Measurements from ENCODE around the gene EIF2A.

Gene EIF2A

GRCh38 chr3:150540991-150541390, 5.6 kb upstream of the EIF2A start:
- H3K9me3 ChIP-seq (ENCODE audit: control insufficient read depth, insufficient read depth, low read length), result no peaks in the 10 kb centered on the region
- no peaks in the 10 kb centered on the region for H3K9me2 ChIP-seq (replicated peaks; ENCODE audit: control insufficient read depth, low read length)
- no peak for TF ChIP-seq EZH2phosphoT487 (IDR thresholded peaks at IDR 0.05; ENCODE audit: borderline replicate concordance, low read length)
- TF ChIP-seq, protein P1, sequence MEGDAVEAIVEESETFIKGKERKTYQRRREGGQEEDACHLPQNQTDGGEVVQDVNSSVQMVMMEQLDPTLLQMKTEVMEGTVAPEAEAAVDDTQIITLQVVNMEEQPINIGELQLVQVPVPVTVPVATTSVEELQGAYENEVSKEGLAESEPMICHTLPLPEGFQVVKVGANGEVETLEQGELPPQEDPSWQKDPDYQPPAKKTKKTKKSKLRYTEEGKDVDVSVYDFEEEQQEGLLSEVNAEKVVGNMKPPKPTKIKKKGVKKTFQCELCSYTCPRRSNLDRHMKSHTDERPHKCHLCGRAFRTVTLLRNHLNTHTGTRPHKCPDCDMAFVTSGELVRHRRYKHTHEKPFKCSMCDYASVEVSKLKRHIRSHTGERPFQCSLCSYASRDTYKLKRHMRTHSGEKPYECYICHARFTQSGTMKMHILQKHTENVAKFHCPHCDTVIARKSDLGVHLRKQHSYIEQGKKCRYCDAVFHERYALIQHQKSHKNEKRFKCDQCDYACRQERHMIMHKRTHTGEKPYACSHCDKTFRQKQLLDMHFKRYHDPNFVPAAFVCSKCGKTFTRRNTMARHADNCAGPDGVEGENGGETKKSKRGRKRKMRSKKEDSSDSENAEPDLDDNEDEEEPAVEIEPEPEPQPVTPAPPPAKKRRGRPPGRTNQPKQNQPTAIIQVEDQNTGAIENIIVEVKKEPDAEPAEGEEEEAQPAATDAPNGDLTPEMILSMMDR (IDR thresholded peaks at IDR 0.05; ENCODE audit: low read depth, low read length, poor library complexity, severe bottlenecking), result no peak
- peaks cover 11% of the 10 kb centered on the region for H3K4me1 ChIP-seq (ENCODE audit: control insufficient read depth, low read length)
- H3K27ac ChIP-seq (ENCODE audit: low read depth, low read length), result no peak overlapping the region
- peaks cover 11% of the 10 kb centered on the region; the same call in 1 of the 2 replicates for H4K20me1 ChIP-seq (ENCODE audit: control insufficient read depth, insufficient read depth, low read depth, low read length)
- H3K4me2 ChIP-seq (ENCODE audit: low read length), result no peak overlapping the region
- H3K27me3 ChIP-seq (ENCODE audit: control insufficient read depth, low read length), result no peaks in the 10 kb centered on the region
- H3K36me3 ChIP-seq (ENCODE audit: control insufficient read depth, low read length), result peaks cover 44% of the 10 kb centered on the region
- no peak overlapping the region for H3K4me3 ChIP-seq (ENCODE audit: low read length)
- H3K79me2 ChIP-seq (ENCODE audit: control insufficient read depth, low read length), result peaks cover 36% of the 10 kb centered on the region
- H3F3A ChIP-seq (ENCODE audit: control insufficient read depth, insufficient read depth), result no peaks in the 10 kb centered on the region; the same call in 1 of the 2 replicates

DNA sequence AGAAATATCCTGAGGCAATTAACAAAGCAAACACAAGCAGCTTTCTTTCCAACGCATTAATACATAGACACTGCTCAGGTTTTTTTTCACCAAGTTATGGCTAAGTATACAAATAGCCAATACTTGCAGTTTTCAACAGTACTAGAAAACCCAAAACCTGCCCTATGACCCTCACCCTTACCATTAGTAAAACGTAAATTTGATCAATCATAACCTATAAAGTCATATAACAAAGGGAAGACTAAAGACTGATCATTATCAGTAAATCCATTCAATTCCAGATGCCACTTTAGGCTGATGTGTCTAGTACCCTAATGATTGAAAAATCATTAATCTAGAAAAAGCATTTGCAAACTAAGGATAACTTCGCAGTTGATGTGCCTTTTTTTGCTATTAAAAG, 3.5 kb upstream of the EIF2A start:
- Histone ChIP-seq H3K27ac (ENCODE audit: low read depth, low read length) (no peak overlapping the region), H4K20me1 (ENCODE audit: control insufficient read depth, insufficient read depth, low read depth, low read length) (peaks cover 11% of the 10 kb centered on the region; the same call in 1 of the 2 replicates), H3K27me3 (ENCODE audit: control insufficient read depth, low read length) (no peaks in the 10 kb centered on the region), H3K4me2 (ENCODE audit: low read length) (no peak overlapping the region), H3K36me3 (ENCODE audit: control insufficient read depth, low read length) (peaks cover 53% of the 10 kb centered on the region), H3K9me3 (ENCODE audit: control insufficient read depth, insufficient read depth, low read length) (no peaks in the 10 kb centered on the region), H3K4me3 (ENCODE audit: low read length) (no peak overlapping the region), H3F3A (ENCODE audit: control insufficient read depth, insufficient read depth) (no peaks in the 10 kb centered on the region; the same call in 1 of the 2 replicates), H3K4me1 (ENCODE audit: control insufficient read depth, low read length) (peaks cover 17% of the 10 kb centered on the region), H3K79me2 (ENCODE audit: control insufficient read depth, low read length) (peaks cover 54% of the 10 kb centered on the region), H3K9me2 (replicated peaks; ENCODE audit: control insufficient read depth, low read length) (no peaks in the 10 kb centered on the region)
- no peak for TF ChIP-seq EZH2phosphoT487 (IDR thresholded peaks at IDR 0.05; ENCODE audit: borderline replicate concordance, low read length)
- TF ChIP-seq, protein P1 (IDR thresholded peaks at IDR 0.05; ENCODE audit: low read depth, low read length, poor library complexity, severe bottlenecking), result no peak

DNA sequence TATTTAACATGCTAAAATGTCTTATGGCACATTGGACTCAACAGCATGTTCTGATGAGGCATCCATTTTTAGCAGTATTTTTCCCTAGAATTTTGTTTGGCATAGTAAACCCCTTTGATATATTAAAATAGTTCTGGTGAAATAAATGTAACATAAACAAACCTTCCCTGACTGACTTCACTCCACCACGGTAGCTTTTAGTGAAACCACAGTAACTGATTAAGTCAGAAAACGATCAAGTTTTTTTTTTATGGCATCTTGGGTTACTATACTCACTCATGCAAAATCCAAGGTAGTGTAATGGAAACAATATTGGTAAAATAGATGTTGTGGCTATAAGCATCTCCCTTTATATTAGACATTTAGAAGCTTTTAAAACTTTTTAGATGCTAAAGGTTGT, 3.1 kb upstream of the EIF2A start:
- Histone ChIP-seq H3K4me2 (ENCODE audit: low read length) (no peak overlapping the region), H3K36me3 (ENCODE audit: control insufficient read depth, low read length) (peaks cover 56% of the 10 kb centered on the region), H3K9me2 (replicated peaks; ENCODE audit: control insufficient read depth, low read length) (no peaks in the 10 kb centered on the region), H3F3A (ENCODE audit: control insufficient read depth, insufficient read depth) (no peaks in the 10 kb centered on the region; the same call in 1 of the 2 replicates), H3K4me3 (ENCODE audit: low read length) (no peak overlapping the region), H3K4me1 (ENCODE audit: control insufficient read depth, low read length) (peaks cover 21% of the 10 kb centered on the region), H3K27me3 (ENCODE audit: control insufficient read depth, low read length) (no peaks in the 10 kb centered on the region), H4K20me1 (ENCODE audit: control insufficient read depth, insufficient read depth, low read depth, low read length) (peaks cover 11% of the 10 kb centered on the region; the same call in 1 of the 2 replicates), H3K27ac (ENCODE audit: low read depth, low read length) (no peak overlapping the region), H3K9me3 (ENCODE audit: control insufficient read depth, insufficient read depth, low read length) (no peaks in the 10 kb centered on the region), H3K79me2 (ENCODE audit: control insufficient read depth, low read length) (peaks cover 58% of the 10 kb centered on the region)
- TF ChIP-seq, protein P1 (IDR thresholded peaks at IDR 0.05; ENCODE audit: low read depth, low read length, poor library complexity, severe bottlenecking), result no peak
- TF ChIP-seq EZH2phosphoT487 (IDR thresholded peaks at IDR 0.05; ENCODE audit: borderline replicate concordance, low read length), result no peak
